Neural progenitor cell (in vitro differentiated cells): Measurements from ENCODE around the gene IGSF21. TPM values are rescaled to one million over a fixed set of nuclear protein-coding genes. Genes with fewer than 3 reads are reported as not detected.

Experiments
- DNase-seq: peaks from one replicate; pipeline ENCODE4 v3.0.0-alpha.2; 2016; ENCODE audit warnings: low spot score
- H2AFZ ChIP-seq: fragments of 200-600 bp; sonication (generic); replicated peaks from 2 replicates; pipeline ENCODE4 v1.6.1; 2016; ENCODE audit warnings: antibody characterized with exemption
- H3F3A ChIP-seq: fragments of 200-600 bp; sonication (generic); 2 replicates; pipeline ENCODE4 v1.6.1; 2016; ENCODE audit warnings: antibody characterized with exemption, low read depth
- H3K27ac ChIP-seq: fragments of 200-600 bp; sonication (generic); 2 replicates; pipeline ENCODE4 v1.5.1; 2016; ENCODE audit warnings: mild to moderate bottlenecking
- H3K27me3 ChIP-seq: fragments of 200-600 bp; sonication (generic); 2 replicates; pipeline ENCODE4 v1.6.1; 2016; ENCODE audit warnings: mild to moderate bottlenecking, moderate library complexity
- H3K36me3 ChIP-seq: fragments of 200-600 bp; sonication (generic); 2 replicates; pipeline ENCODE4 v1.5.1; 2016
- H3K4me1 ChIP-seq: fragments of 200-600 bp; sonication (generic); 2 replicates; pipeline ENCODE4 v1.6.1; 2016; ENCODE audit warnings: mixed run types
- H3K4me2 ChIP-seq: fragments of 200-600 bp; sonication (generic); 2 replicates; pipeline ENCODE4 v1.6.1; 2016
- H3K4me3 ChIP-seq: fragments of 200-600 bp; sonication (generic); 2 replicates; pipeline ENCODE4 v1.5.1; 2016
- H3K79me2 ChIP-seq: fragments of 200-600 bp; sonication (generic); 2 replicates; pipeline ENCODE4 v1.6.1; 2016; ENCODE audit warnings: low read depth
- H3K9ac ChIP-seq: fragments of 200-600 bp; sonication (generic); 2 replicates; pipeline ENCODE4 v1.6.1; 2016
- H3K9me3 ChIP-seq: fragments of 200-600 bp; sonication (generic); 2 replicates; pipeline ENCODE4 v1.5.1; 2016; ENCODE audit warnings: low read depth
- H4K20me1 ChIP-seq: fragments of 200-600 bp; sonication (generic); 2 replicates; pipeline ENCODE4 v1.6.1; 2016; ENCODE audit warnings: low read depth
- H3K27ac Mint-ChIP-seq: 3 replicates; pipeline ENCODE4 v1.8.0; 2021; ENCODE audit warnings: mixed read lengths
- H3K27me3 Mint-ChIP-seq: 2 replicates; pipeline ENCODE4 v1.8.0; 2022; ENCODE audit warnings: low read depth, mild to moderate bottlenecking, inconsistent platforms, moderate library complexity, mixed read lengths; ENCODE audit not compliant: insufficient read depth
- H3K36me3 Mint-ChIP-seq: 3 replicates; pipeline ENCODE4 v1.8.0; 2021; ENCODE audit warnings: mixed read lengths
- H3K4me1 Mint-ChIP-seq: 3 replicates; pipeline ENCODE4 v1.8.0; 2021; ENCODE audit warnings: mixed read lengths
- H3K4me3 Mint-ChIP-seq: 3 replicates; pipeline ENCODE4 v1.8.0; 2021; ENCODE audit warnings: mild to moderate bottlenecking, moderate library complexity, mixed read lengths
- H3K9me3 Mint-ChIP-seq: 3 replicates; pipeline ENCODE4 v1.8.0; 2020; ENCODE audit warnings: mixed read lengths
- EZH2 ChIP-seq: fragments of 200-600 bp; sonication (generic); IDR thresholded peaks from 2 replicates; pipeline ENCODE4 v1.6.1; 2017; ENCODE audit warnings: antibody characterized with exemption, mild to moderate bottlenecking, moderate library complexity
- EZH2phosphoT487 ChIP-seq: fragments of 200-600 bp; sonication (generic); IDR thresholded peaks from 2 replicates; pipeline ENCODE4 v1.6.1; 2017; ENCODE audit warnings: antibody characterized with exemption
- total RNA-seq: library from RNA; depleted of rRNA; stranded (reverse); fragments of >200 nt; gene quantifications from 2 replicates; pipeline ENCODE4 v1.2.3, GENCODE V29; 2015; ENCODE audit warnings: low replicate concordance
- TF ChIP-seq, protein P1 (sequence below): fragments of 200-600 bp; sonication (generic); IDR thresholded peaks from 2 replicates; pipeline ENCODE4 v1.5.1; 2017; ENCODE audit warnings: antibody characterized with exemption, mild to moderate bottlenecking

IGSF21 gene
- total RNA-seq, 1 donor from 2014 or later = 1.7 TPM

DNA sequence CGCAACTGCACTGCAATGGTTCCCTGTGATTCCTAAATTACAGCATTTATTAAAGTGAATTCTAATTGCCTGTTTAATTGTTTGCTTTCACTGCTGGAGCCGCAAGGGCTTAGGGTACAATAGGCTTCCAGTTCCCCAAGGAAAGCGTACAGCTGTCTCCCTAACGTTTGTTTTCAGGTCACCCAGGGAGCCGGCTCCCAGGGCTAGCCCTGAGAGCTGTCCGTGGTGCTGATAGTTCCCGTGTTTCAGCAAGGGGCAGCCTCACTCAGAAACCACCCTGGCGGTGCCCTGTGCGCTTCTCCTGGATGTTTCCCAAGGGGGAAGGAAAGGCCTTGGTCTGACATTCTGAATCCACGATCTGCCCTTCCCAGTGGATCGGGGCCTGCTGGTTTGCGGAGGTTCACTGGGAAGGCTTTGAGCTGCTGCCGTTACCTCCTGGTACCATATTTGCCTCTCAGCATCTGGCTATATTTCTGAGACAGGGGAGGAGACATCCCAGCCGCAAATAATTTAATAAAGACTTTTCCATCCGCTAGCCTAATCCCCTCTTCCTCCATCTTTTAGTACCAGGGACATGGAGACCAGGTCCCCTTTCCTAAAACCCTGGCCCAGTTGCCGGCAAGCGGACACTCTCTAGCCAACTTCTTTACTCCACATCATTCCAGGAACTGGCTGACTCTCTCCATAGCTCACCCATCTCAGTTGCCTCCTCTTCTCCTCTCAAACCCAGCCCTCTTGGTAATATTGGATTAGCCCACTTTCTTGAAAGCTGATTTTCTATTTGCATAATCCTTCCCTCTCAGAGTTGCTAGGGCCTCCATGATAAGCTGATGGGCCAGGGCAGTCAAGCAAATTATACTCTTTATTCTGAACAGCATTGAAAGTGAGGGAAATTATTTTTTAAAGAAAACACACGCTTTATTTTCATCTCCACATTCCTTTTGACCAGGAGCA, 149.0 kb downstream of the IGSF21 start:
- peaks cover 31% of the 10 kb centered on the region for H4K20me1 ChIP-seq
- no peaks in the 10 kb centered on the region for H3K79me2 ChIP-seq
- H3K4me1 ChIP-seq = peaks cover 8% of the 10 kb centered on the region
- no peak overlapping the region for H3K27ac ChIP-seq
- Mint-ChIP-seq H3K9me3 (no peaks in the 10 kb centered on the region), H3K4me1 (peaks cover under 1% of the 10 kb centered on the region), H3K27ac (no peak overlapping the region), H3K27me3 (peaks cover 5% of the 10 kb centered on the region), H3K36me3 (no peaks in the 10 kb centered on the region), H3K4me3 (peak overlapping the region; percentile 24)
- H2AFZ ChIP-seq = no peak overlapping the region
- DNase-seq = peak; percentile 96
- no peaks in the 10 kb centered on the region for H3K27me3 ChIP-seq
- no peak overlapping the region for H3K9ac ChIP-seq
- no peaks in the 10 kb centered on the region for H3K9me3 ChIP-seq
- H3K4me3 ChIP-seq = no peak overlapping the region
- no peaks in the 10 kb centered on the region for H3K36me3 ChIP-seq
- H3K4me2 ChIP-seq = peak overlapping the region; percentile 41
- H3F3A ChIP-seq = peaks cover 5% of the 10 kb centered on the region
- TF ChIP-seq EZH2phosphoT487 = no peak
- TF ChIP-seq, protein P1, sequence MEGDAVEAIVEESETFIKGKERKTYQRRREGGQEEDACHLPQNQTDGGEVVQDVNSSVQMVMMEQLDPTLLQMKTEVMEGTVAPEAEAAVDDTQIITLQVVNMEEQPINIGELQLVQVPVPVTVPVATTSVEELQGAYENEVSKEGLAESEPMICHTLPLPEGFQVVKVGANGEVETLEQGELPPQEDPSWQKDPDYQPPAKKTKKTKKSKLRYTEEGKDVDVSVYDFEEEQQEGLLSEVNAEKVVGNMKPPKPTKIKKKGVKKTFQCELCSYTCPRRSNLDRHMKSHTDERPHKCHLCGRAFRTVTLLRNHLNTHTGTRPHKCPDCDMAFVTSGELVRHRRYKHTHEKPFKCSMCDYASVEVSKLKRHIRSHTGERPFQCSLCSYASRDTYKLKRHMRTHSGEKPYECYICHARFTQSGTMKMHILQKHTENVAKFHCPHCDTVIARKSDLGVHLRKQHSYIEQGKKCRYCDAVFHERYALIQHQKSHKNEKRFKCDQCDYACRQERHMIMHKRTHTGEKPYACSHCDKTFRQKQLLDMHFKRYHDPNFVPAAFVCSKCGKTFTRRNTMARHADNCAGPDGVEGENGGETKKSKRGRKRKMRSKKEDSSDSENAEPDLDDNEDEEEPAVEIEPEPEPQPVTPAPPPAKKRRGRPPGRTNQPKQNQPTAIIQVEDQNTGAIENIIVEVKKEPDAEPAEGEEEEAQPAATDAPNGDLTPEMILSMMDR = peak; percentile 17

- TF ChIP-seq, protein P1 = no peak
- TF ChIP-seq EZH2phosphoT487 = no peak
- TF ChIP-seq EZH2 = no peak
- H3K4me1 Mint-ChIP-seq = peaks cover 7% of the 10 kb centered on the region
- Histone ChIP-seq H3K4me1 (peaks cover 18% of the 10 kb centered on the region), H2AFZ (no peak overlapping the region), H3K9ac (no peak overlapping the region), H3K27ac (no peak overlapping the region), H3K4me3 (no peak overlapping the region), H3K27me3 (no peaks in the 10 kb centered on the region), H3K4me2 (no peak overlapping the region), H3F3A (peaks cover 5% of the 10 kb centered on the region), H3K79me2 (no peaks in the 10 kb centered on the region), H3K36me3 (no peaks in the 10 kb centered on the region), H4K20me1 (peaks cover 39% of the 10 kb centered on the region), H3K9me3 (no peaks in the 10 kb centered on the region)
- no peak overlapping the region for H3K4me3 Mint-ChIP-seq
- H3K9me3 Mint-ChIP-seq = no peaks in the 10 kb centered on the region
- H3K36me3 Mint-ChIP-seq = no peaks in the 10 kb centered on the region
- H3K27ac Mint-ChIP-seq = no peak overlapping the region
- no peak for DNase-seq
- H3K27me3 Mint-ChIP-seq = peaks cover 5% of the 10 kb centered on the region
These were observed 150.2 kb downstream of the IGSF21 start for GRCh38 chr1:18257778-18258177.

DNA sequence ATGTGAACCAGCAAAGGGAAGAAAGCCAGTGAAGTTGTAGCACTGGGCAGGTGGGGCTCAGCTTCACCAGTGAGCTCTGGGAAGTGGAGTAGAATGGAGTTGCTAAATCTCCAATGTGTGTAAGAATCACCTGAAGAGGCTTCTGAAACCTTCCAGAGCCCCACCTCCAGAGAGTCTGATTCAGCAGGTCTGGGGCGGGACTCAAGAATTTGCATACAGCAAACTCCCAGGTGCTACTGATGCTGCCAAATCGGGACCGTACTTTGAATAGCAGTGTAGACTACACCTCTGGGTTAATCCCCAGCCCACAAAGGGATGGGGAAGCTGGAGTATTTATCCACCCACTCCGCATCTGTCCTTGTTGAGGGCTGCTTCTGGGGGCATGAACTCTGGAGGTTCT, 154.3 kb downstream of the IGSF21 start:
- DNase-seq = no peak
- Histone ChIP-seq H3K4me2 (no peak overlapping the region), H3K9me3 (no peaks in the 10 kb centered on the region), H3K9ac (no peak overlapping the region), H3K27me3 (no peaks in the 10 kb centered on the region), H3K4me1 (peaks cover 21% of the 10 kb centered on the region), H3K4me3 (no peak overlapping the region), H3K27ac (no peak overlapping the region), H2AFZ (no peak overlapping the region), H3K36me3 (no peaks in the 10 kb centered on the region), H3K79me2 (no peaks in the 10 kb centered on the region), H3F3A (peaks cover 7% of the 10 kb centered on the region), H4K20me1 (peaks cover 21% of the 10 kb centered on the region)
- TF ChIP-seq EZH2phosphoT487 (no peak), EZH2 (no peak)
- TF ChIP-seq, protein P1 = no peak
- H3K4me1 Mint-ChIP-seq = peaks cover 24% of the 10 kb centered on the region
- H3K36me3 Mint-ChIP-seq = no peaks in the 10 kb centered on the region
- H3K9me3 Mint-ChIP-seq = no peaks in the 10 kb centered on the region
- peaks cover 2% of the 10 kb centered on the region for H3K27me3 Mint-ChIP-seq
- H3K27ac Mint-ChIP-seq = no peak overlapping the region
- no peak overlapping the region for H3K4me3 Mint-ChIP-seq
